H1 (cell line): ENCODE measurements around the gene PRPF4. TPM values are rescaled to one million over a fixed set of nuclear protein-coding genes. Genes with fewer than 3 reads are reported as not detected.

Experiments used
- CTCF ChIA-PET: fragments of 300-600 bp; sonication (Branson Sonifier 250); formaldehyde crosslinking; loops from one replicate; lab custom pipeline; 2021; ENCODE audit not compliant: partially characterized antibody; lab: Charles Lee
- POLR2A ChIA-PET: fragments of 300-600 bp; sonication (Branson Sonifier 250); formaldehyde crosslinking; loops from one replicate; lab custom pipeline; 2021; ENCODE audit warnings: inconsistent platforms; ENCODE audit not compliant: partially characterized antibody; lab: Charles Lee
- DNase-seq, 2 experiments: peaks; one replicate each; pipeline versions ENCODE4 v3.0.0 to v3.0.0-alpha.2; 2010 to 2022; ENCODE audit warnings: low spot score in 2 of 2, low read depth in 1 of 2, mixed read lengths in 1 of 2
- FAIRE-seq: peaks from 2 replicates; lab custom pipeline; 2011; peaks lifted over from hg19 to GRCh38; lab: Jason Lieb, UNC
- H2AFZ ChIP-seq: 2 replicates; pipeline ENCODE4 v1.8.1; 2012; ENCODE audit warnings: low read length, inconsistent platforms
- H2AK5ac ChIP-seq: 2 replicates; pipeline ENCODE4 v1.6.1; 2013; ENCODE audit warnings: low read depth, low read length
- H2BK120ac ChIP-seq: replicated peaks from 2 replicates; pipeline ENCODE3; 2013; ENCODE audit warnings: low read depth, low read length, inconsistent platforms
- H2BK12ac ChIP-seq: 2 replicates; pipeline ENCODE4 v1.6.1; 2013; ENCODE audit warnings: low read depth, low read length
- H2BK15ac ChIP-seq: 2 replicates; pipeline ENCODE4 v1.6.1; 2013; ENCODE audit warnings: low read length
- H2BK20ac ChIP-seq: 2 replicates; pipeline ENCODE4 v1.6.1; 2013; ENCODE audit warnings: low read length
- H2BK5ac ChIP-seq: 2 replicates; pipeline ENCODE4 v1.6.1; 2013; ENCODE audit warnings: low read depth, low read length
- H3K14ac ChIP-seq: 2 replicates; pipeline ENCODE4 v1.6.1; 2013; ENCODE audit warnings: inconsistent platforms; ENCODE audit not compliant: insufficient read length
- H3K18ac ChIP-seq: 2 replicates; pipeline ENCODE4 v1.6.1; 2013; ENCODE audit warnings: low read length; ENCODE audit errors: extremely low read depth
- H3K23ac ChIP-seq: 2 replicates; pipeline ENCODE4 v1.6.1; 2013; ENCODE audit warnings: inconsistent platforms; ENCODE audit not compliant: insufficient read length
- H3K23me2 ChIP-seq: 2 replicates; pipeline ENCODE4 v1.6.1; 2013; ENCODE audit warnings: low read depth, low read length
- H3K27ac ChIP-seq: 2 replicates; pipeline ENCODE4 v1.6.1; 2011; ENCODE audit warnings: low read depth, low read length, inconsistent platforms
- H3K27me3 ChIP-seq, 4 experiments: replicated peaks in 1 of 4; 1 replicate in 1 of 4; 2 replicates in 3 of 4; pipeline versions ENCODE4 v1.6.1 to v1.8.1; 2011 to 2013; ENCODE audit warnings: low read length in 3 of 4, mild to moderate bottlenecking in 3 of 4, inconsistent platforms in 2 of 4, mixed read lengths in 2 of 4, moderate library complexity in 1 of 4; ENCODE audit not compliant: control insufficient read depth in 3 of 4, insufficient read depth in 3 of 4; ENCODE audit errors: extremely low read depth in 1 of 4
- H3K36me3 ChIP-seq, 4 experiments: 2 replicates each; pipeline versions ENCODE4 v1.6.1 to v1.8.1; 2011 to 2013; ENCODE audit warnings: mild to moderate bottlenecking in 4 of 4, low read length in 3 of 4, moderate library complexity in 2 of 4, control low read depth in 1 of 4, inconsistent platforms in 1 of 4; ENCODE audit not compliant: insufficient read depth in 4 of 4, control insufficient read depth in 2 of 4
- H3K4ac ChIP-seq: replicated peaks from 2 replicates; pipeline ENCODE3; 2013; ENCODE audit warnings: low read length, low read depth, mixed read lengths, inconsistent platforms; ENCODE audit not compliant: insufficient read length
- H3K4me1 ChIP-seq, 4 experiments: replicated peaks in 1 of 4; 1 replicate in 1 of 4; 2 replicates in 3 of 4; pipeline versions ENCODE4 v1.6.1 to v1.8.1; 2011 to 2013; ENCODE audit warnings: low read length in 3 of 4, inconsistent platforms in 2 of 4, mixed read lengths in 1 of 4; ENCODE audit not compliant: insufficient read depth in 4 of 4, control insufficient read depth in 3 of 4
- H3K4me2 ChIP-seq, 2 experiments: 2 replicates each; pipeline versions ENCODE4 v1.6.1 to v1.8.1; 2011 to 2013; ENCODE audit warnings: low read depth in 2 of 2, low read length in 2 of 2, control low read depth in 1 of 2, inconsistent platforms in 1 of 2, mild to moderate bottlenecking in 1 of 2; ENCODE audit not compliant: insufficient read depth in 1 of 2
- H3K4me3 ChIP-seq, 4 experiments: fragments of 200-600, 300-600 bp in 1 of 4; sonication (generic), shearing (Covaris generic), sonication (Bioruptor Twin) in 1 of 4; 2 replicates each; pipeline versions ENCODE4 v1.5.1 to v1.8.1; 2011 to 2016; ENCODE audit warnings: low read length in 4 of 4, low read depth in 3 of 4, control low read depth in 2 of 4, inconsistent platforms in 2 of 4, mild to moderate bottlenecking in 2 of 4, mixed read lengths in 1 of 4, moderate library complexity in 1 of 4; ENCODE audit not compliant: insufficient read depth in 2 of 4; ENCODE audit errors: extremely low read depth in 1 of 4
- H3K56ac ChIP-seq: replicated peaks from 2 replicates; pipeline ENCODE3; 2013; ENCODE audit warnings: low read depth, mild to moderate bottlenecking, mixed read lengths, low read length, inconsistent platforms; ENCODE audit not compliant: insufficient read length
- H3K79me1 ChIP-seq: 2 replicates; pipeline ENCODE4 v1.6.1; 2013; ENCODE audit warnings: low read depth, low read length, control low read depth
- H3K79me2 ChIP-seq, 2 experiments: 2 replicates each; pipeline versions ENCODE4 v1.6.1 to v1.8.1; 2012 to 2013; ENCODE audit warnings: low read length in 2 of 2, mild to moderate bottlenecking in 2 of 2, inconsistent platforms in 1 of 2; ENCODE audit not compliant: insufficient read depth in 2 of 2, control insufficient read depth in 1 of 2
- H3K9ac ChIP-seq, 4 experiments: replicated peaks in 1 of 4; 1 replicate in 1 of 4; 2 replicates in 3 of 4; pipeline versions ENCODE4 v1.6.1 to v1.8.1; 2011 to 2013; ENCODE audit warnings: low read depth in 3 of 4, low read length in 3 of 4, control low read depth in 2 of 4, mild to moderate bottlenecking in 2 of 4, moderate library complexity in 2 of 4, inconsistent platforms in 1 of 4; ENCODE audit errors: extremely low read depth in 1 of 4
- H3K9me3 ChIP-seq, 2 experiments: 2 replicates each; pipeline versions ENCODE4 v1.6.1 to v1.8.1; 2012 to 2013; ENCODE audit warnings: mild to moderate bottlenecking in 2 of 2, moderate library complexity in 2 of 2, control low read depth in 1 of 2, inconsistent platforms in 1 of 2, low read depth in 1 of 2, low read length in 1 of 2, mixed read lengths in 1 of 2; ENCODE audit not compliant: insufficient read depth in 2 of 2
- H4K20me1 ChIP-seq, 2 experiments: replicated peaks in 1 of 2; 2 replicates each; pipeline versions ENCODE3 to v1.8.1; 2011 to 2013; ENCODE audit warnings: inconsistent platforms in 2 of 2, low read length in 2 of 2, mild to moderate bottlenecking in 1 of 2; ENCODE audit not compliant: insufficient read depth in 2 of 2, control insufficient read depth in 1 of 2
- H4K5ac ChIP-seq: 2 replicates; pipeline ENCODE4 v1.6.1; 2013; ENCODE audit warnings: low read length, low read depth, mixed read lengths, inconsistent platforms; ENCODE audit not compliant: insufficient read length
- H4K8ac ChIP-seq: 2 replicates; pipeline ENCODE4 v1.8.0; 2013; ENCODE audit warnings: mild to moderate bottlenecking, moderate library complexity, low read length, inconsistent platforms; ENCODE audit not compliant: insufficient read depth; ENCODE audit errors: extremely low read depth
- H4K91ac ChIP-seq: replicated peaks from 2 replicates; pipeline ENCODE3; 2013; ENCODE audit warnings: low read length, mixed read lengths, inconsistent platforms; ENCODE audit not compliant: insufficient read length
- CHD1 ChIP-seq: IDR thresholded peaks from 2 replicates; pipeline ENCODE4 v1.6.1; 2012; ENCODE audit warnings: low read depth, low read length, improper control_type of control experiment
- CTCF ChIP-seq, 3 experiments: IDR thresholded peaks; 1 replicate in 2 of 3; 2 replicates in 1 of 3; pipeline versions ENCODE4 v1.5.1 to v1.6.1; 2011; ENCODE audit warnings: low read length in 3 of 3, mild to moderate bottlenecking in 3 of 3, inconsistent platforms in 2 of 3, low read depth in 1 of 3, moderate library complexity in 1 of 3; ENCODE audit not compliant: insufficient read depth in 1 of 3; ENCODE audit errors: control extremely low read depth in 1 of 3
- GABPA ChIP-seq: IDR thresholded peaks from 2 replicates; pipeline ENCODE4 v1.6.1; 2011; ENCODE audit warnings: mild to moderate bottlenecking, low read length, moderate library complexity, borderline replicate concordance; ENCODE audit not compliant: insufficient read depth
- HDAC6 ChIP-seq: IDR thresholded peaks from one replicate; pipeline ENCODE4 v1.7.1; 2012; ENCODE audit warnings: low read depth, mild to moderate bottlenecking, inconsistent platforms, low read length, moderate library complexity
- RNF2 ChIP-seq: fragments of 200-900, 300-1000 bp; sonication (generic); IDR thresholded peaks from 2 replicates; pipeline ENCODE4 v1.7.1; 2016; ENCODE audit warnings: borderline replicate concordance, low read depth, mild to moderate bottlenecking, antibody characterized with exemption, low read length; ENCODE audit not compliant: poor library complexity, severe bottlenecking; ENCODE audit errors: missing control alignments
- SIN3A ChIP-seq, 2 experiments: IDR thresholded peaks in 1 of 2; conservative IDR thresholded peaks in 1 of 2; 2 replicates each; pipeline ENCODE4 v1.6.1; 2011 to 2012; ENCODE audit warnings: low read length in 2 of 2, improper control_type of control experiment in 1 of 2, low read depth in 1 of 2, mild to moderate bottlenecking in 1 of 2
- SIRT6 ChIP-seq: IDR thresholded peaks from one replicate; pipeline ENCODE4 v1.7.1; 2012; ENCODE audit warnings: low read length, inconsistent platforms
- SIX5 ChIP-seq: IDR thresholded peaks from 2 replicates; pipeline ENCODE4 v1.6.1; 2011; ENCODE audit warnings: mild to moderate bottlenecking, low read depth, low read length
- SP2 ChIP-seq: IDR thresholded peaks from 2 replicates; pipeline ENCODE4 v1.6.1; 2012; ENCODE audit warnings: mild to moderate bottlenecking, low read length, inconsistent platforms
- USF2 ChIP-seq: IDR thresholded peaks from 2 replicates; pipeline ENCODE4 v1.6.1; 2011; ENCODE audit warnings: low read length, improper control_type of control experiment
- WGBS, 2 experiments: shearing (Covaris generic) in 1 of 2; methylation state at CpG; one replicate each; pipeline versions ENCODE4 v1.1.6 to v1.1.7; 2013 to 2015; ENCODE audit warnings: low lambda C conversion rate in 2 of 2, mixed read lengths in 2 of 2, inconsistent platforms in 1 of 2, low coverage in 1 of 2, missing lambda C conversion rate in 1 of 2; ENCODE audit not compliant: insufficient replicate concordance in 2 of 2, insufficient coverage in 1 of 2, insufficient read length in 1 of 2; ENCODE audit errors: extremely low coverage in 1 of 2, missing lambda C conversion rate in 1 of 2; 5-methylcytosine and 5-hydroxymethylcytosine counted together
- polyA plus RNA-seq, 7 experiments: library from polyadenylated mRNA; depleted of rRNA in 3 of 7; stranded (reverse) in 5 of 7; unstranded in 2 of 7; fragments of >200 nt in 5 of 7; fragments of 200-250 nt in 2 of 7; gene quantifications; 1 replicate in 5 of 7; 2 replicates in 1 of 7; 4 replicates in 1 of 7; pipeline versions ENCODE4 v1.2.1 to v1.2.3, GENCODE V29; 2011 to 2013; ENCODE audit warnings: missing spikeins in 2 of 7, mixed read lengths in 2 of 7
- total RNA-seq: library from RNA; stranded (reverse); fragmentation: NEBNext Ultra II Directional; extraction: Animal tissue kit (Norgen Biotek cat#: 25700); gene quantifications from 2 replicates; pipeline ENCODE4 v1.2.1, GENCODE V29; 2021

Gene PRPF4
- total and polyA plus RNA-seq, 2 of the 8 experiments (the other 6 are each of a cell fraction or from before 2014, with no cell fraction given), result 15.2 to 33.4 TPM

- Histone ChIP-seq H2BK12ac (no peak overlapping the region), H3K56ac (no peak overlapping the region), H3K9me3 (no peaks in the 10 kb centered on the region), H4K8ac (no peak overlapping the region), H3K4me1 (no peaks in the 10 kb centered on the region), H3K27ac (no peak overlapping the region), H3K4me3 (no peak overlapping the region), H2BK20ac (no peak overlapping the region), H3K14ac (no peak overlapping the region), H2AK5ac (no peak overlapping the region), H3K79me1 (no peaks in the 10 kb centered on the region), H4K20me1 (no peaks in the 10 kb centered on the region), H2BK15ac (no peak overlapping the region), H2BK5ac (no peak overlapping the region), H3K27me3 (peaks cover 0 to 2% (median under 1%) of the 10 kb centered on the region in 4 experiments; a peak in 2 of 7 replicates), H2BK120ac (no peak overlapping the region), H3K4me2 (no peak overlapping the region), H3K9ac (no peak overlapping the region), H3K36me3 (no peaks in the 10 kb centered on the region), H2AFZ (no peak overlapping the region), H3K23me2 (no peaks in the 10 kb centered on the region; the same call in 1 of the 2 replicates), H3K79me2 (no peaks in the 10 kb centered on the region), H4K91ac (no peak overlapping the region), H3K4ac (no peak overlapping the region), H3K18ac (no peak overlapping the region), H4K5ac (no peak overlapping the region), H3K23ac (no peak overlapping the region)
- ChIA-PET POLR2A (no interaction called here), CTCF (interaction anchor here (0.6 to 3.1 kb wide), 11 partner anchors 9 to 1420 kb away, joined by 3 to 19 read pairs (median 5); partner anchors contain the start of genes RNF183 and WDR31)
- FAIRE-seq (no peak), DNase-seq (no peak)
- 88% methylated on average over 2 of the region's 2 CpGs; no CpG with 5 or more reads in 1 of the 2 experiments for WGBS, 2 experiments
- TF ChIP-seq GABPA (no peak), SIX5 (no peak), CTCF (IDR thresholded peaks at IDR 0.05; ENCODE audit: control extremely low read depth in 1 of 3, insufficient read depth in 1 of 3, low read depth in 1 of 3, low read length in 3 of 3) (peak in 2 of 3 experiments; percentile 1 to 7; a peak in 2 of 4 replicates), USF2 (no peak), CHD1 (no peak), HDAC6 (no peak), RNF2 (no peak), SIRT6 (no peak), SP2 (no peak), SIN3A (conservative IDR thresholded peaks at IDR 0.05 in 1 of 2, IDR thresholded peaks at IDR 0.05 in 1 of 2; ENCODE audit: low read depth in 1 of 2, low read length in 2 of 2) (no peak)
Observed at GRCh38 chr9:113317777-113318176, 42.3 kb downstream of the PRPF4 start.
